ENCODE data around the gene MRAS. TPM values are rescaled to one million over a fixed set of nuclear protein-coding genes. Genes with fewer than 3 reads are reported as not detected.

The MRAS gene
- total RNA-seq, 1 experiment from 2014 or later: 2.4 TPM

- H3K27ac ChIP-seq: no peak overlapping the region
- BruUV-seq (replicated peaks): no TSS peak
- no peak overlapping the region for H2AFZ ChIP-seq
Measured at GRCh38 chr3:138325990-138326389, 22.4 kb upstream of the MRAS start.

GRCh38 chr3:138326866-138327595 is 21.3 kb upstream of the MRAS start:
- H3K27me3 ChIP-seq (ENCODE audit: insufficient read depth, low read depth): no peaks in the 10 kb centered on the region
- H2AFZ ChIP-seq: no peak overlapping the region
- H3K4me2 ChIP-seq: no peak overlapping the region
- TF ChIP-seq EZH2 (IDR thresholded peaks at IDR 0.05; ENCODE audit: low read depth) (no peak), CTCF (conservative IDR thresholded peaks at IDR 0.05) (no peak)
- H3K4me3 ChIP-seq: no peak overlapping the region
- no peaks in the 10 kb centered on the region for H3K9me2 ChIP-seq (ENCODE audit: insufficient read depth)
- H3K27ac ChIP-seq: no peak overlapping the region
- H4K20me1 ChIP-seq (ENCODE audit: insufficient read depth): no peaks in the 10 kb centered on the region
- POLR2A ChIA-PET (ENCODE audit: unreplicated experiment): no interaction called here
- no TSS peak for BruUV-seq (replicated peaks)
- H3F3A ChIP-seq (ENCODE audit: insufficient read depth, low read depth): peaks cover 10% of the 10 kb centered on the region; the same call in 1 of the 2 replicates
- peaks cover 7% of the 10 kb centered on the region for H3K4me1 ChIP-seq (replicated peaks; ENCODE audit: insufficient read depth)
- CTCF ChIA-PET: interaction anchor here (0.6 kb wide), 2 partner anchors 91 to 121 kb away, joined by 4 read pairs; no protein-coding TSS in a partner anchor
- DNase-seq: no peak
- intact Hi-C loops (cut with micrococcal nuclease; ENCODE audit: unreplicated experiment): loop anchor here (5.0 kb wide), 2 partner anchors 90 to 260 kb away; no protein-coding TSS in a partner anchor
- no peaks in the 10 kb centered on the region for H3K36me3 ChIP-seq (ENCODE audit: low read depth)
- no peaks in the 10 kb centered on the region for H3K79me2 ChIP-seq (ENCODE audit: low read depth)
- no peaks in the 10 kb centered on the region for H3K9me3 ChIP-seq (ENCODE audit: insufficient read depth, low read depth)

More at GRCh38 chr3:138325990-138326389, 22.4 kb upstream of the MRAS start:
- H3K27me3 ChIP-seq (ENCODE audit: insufficient read depth, low read depth): no peaks in the 10 kb centered on the region
- H3K9me3 ChIP-seq (ENCODE audit: insufficient read depth, low read depth): no peaks in the 10 kb centered on the region
- H3K79me2 ChIP-seq (ENCODE audit: low read depth): no peaks in the 10 kb centered on the region
- H3K36me3 ChIP-seq (ENCODE audit: low read depth): no peaks in the 10 kb centered on the region
- H3K4me3 ChIP-seq: no peak overlapping the region
- peaks cover 10% of the 10 kb centered on the region; the same call in 1 of the 2 replicates for H3F3A ChIP-seq (ENCODE audit: insufficient read depth, low read depth)
- no peak overlapping the region for H3K4me2 ChIP-seq
- CTCF ChIA-PET: no interaction called here
- intact Hi-C loops (cut with micrococcal nuclease; ENCODE audit: unreplicated experiment): loop anchor here (5.0 kb wide), 2 partner anchors 91 to 259 kb away; no protein-coding TSS in a partner anchor
- POLR2A ChIA-PET (ENCODE audit: unreplicated experiment): interaction anchor here (0.6 kb wide), 1 partner anchor 22 kb away, joined by 12 read pairs; no protein-coding TSS in a partner anchor
- no peaks in the 10 kb centered on the region for H4K20me1 ChIP-seq (ENCODE audit: insufficient read depth)
- TF ChIP-seq CTCF (conservative IDR thresholded peaks at IDR 0.05) (no peak), EZH2 (IDR thresholded peaks at IDR 0.05; ENCODE audit: low read depth) (no peak)
- no peak for DNase-seq
- no peaks in the 10 kb centered on the region for H3K9me2 ChIP-seq (ENCODE audit: insufficient read depth)
- peaks cover 7% of the 10 kb centered on the region for H3K4me1 ChIP-seq (replicated peaks; ENCODE audit: insufficient read depth)

GRCh38 chr3:138327831-138328230 is 20.5 kb upstream of the MRAS start:
- ChIA-PET CTCF (interaction anchor here (0.6 kb wide), 1 partner anchor 90 kb away, joined by 4 read pairs; no protein-coding TSS in a partner anchor), POLR2A (ENCODE audit: unreplicated experiment) (no interaction called here)
- intact Hi-C loops (cut with micrococcal nuclease; ENCODE audit: unreplicated experiment): loop anchor here (2.0 to 5.0 kb wide), 3 partner anchors 89 to 261 kb away; no protein-coding TSS in a partner anchor

More at GRCh38 chr3:138327831-138328230, 20.5 kb upstream of the MRAS start:
- H3K36me3 ChIP-seq (ENCODE audit: low read depth): no peaks in the 10 kb centered on the region
- no peak overlapping the region for H3K27ac ChIP-seq
- H3K4me1 ChIP-seq (replicated peaks; ENCODE audit: insufficient read depth): peaks cover 7% of the 10 kb centered on the region
- H3F3A ChIP-seq (ENCODE audit: insufficient read depth, low read depth): peaks cover 10% of the 10 kb centered on the region; the same call in 1 of the 2 replicates
- H4K20me1 ChIP-seq (ENCODE audit: insufficient read depth): no peaks in the 10 kb centered on the region
- TF ChIP-seq EZH2 (IDR thresholded peaks at IDR 0.05; ENCODE audit: low read depth) (no peak), CTCF (conservative IDR thresholded peaks at IDR 0.05) (no peak)
- no peaks in the 10 kb centered on the region for H3K9me3 ChIP-seq (ENCODE audit: insufficient read depth, low read depth)
- H3K4me2 ChIP-seq: no peak overlapping the region
- no peak overlapping the region for H3K4me3 ChIP-seq
- H3K27me3 ChIP-seq (ENCODE audit: insufficient read depth, low read depth): no peaks in the 10 kb centered on the region
- H2AFZ ChIP-seq: no peak overlapping the region
- no peak for DNase-seq
- H3K79me2 ChIP-seq (ENCODE audit: low read depth): no peaks in the 10 kb centered on the region
- no TSS peak for BruUV-seq (replicated peaks)
- no peaks in the 10 kb centered on the region for H3K9me2 ChIP-seq (ENCODE audit: insufficient read depth)
